ENCODE measurements around the gene COL23A1.

DNA sequence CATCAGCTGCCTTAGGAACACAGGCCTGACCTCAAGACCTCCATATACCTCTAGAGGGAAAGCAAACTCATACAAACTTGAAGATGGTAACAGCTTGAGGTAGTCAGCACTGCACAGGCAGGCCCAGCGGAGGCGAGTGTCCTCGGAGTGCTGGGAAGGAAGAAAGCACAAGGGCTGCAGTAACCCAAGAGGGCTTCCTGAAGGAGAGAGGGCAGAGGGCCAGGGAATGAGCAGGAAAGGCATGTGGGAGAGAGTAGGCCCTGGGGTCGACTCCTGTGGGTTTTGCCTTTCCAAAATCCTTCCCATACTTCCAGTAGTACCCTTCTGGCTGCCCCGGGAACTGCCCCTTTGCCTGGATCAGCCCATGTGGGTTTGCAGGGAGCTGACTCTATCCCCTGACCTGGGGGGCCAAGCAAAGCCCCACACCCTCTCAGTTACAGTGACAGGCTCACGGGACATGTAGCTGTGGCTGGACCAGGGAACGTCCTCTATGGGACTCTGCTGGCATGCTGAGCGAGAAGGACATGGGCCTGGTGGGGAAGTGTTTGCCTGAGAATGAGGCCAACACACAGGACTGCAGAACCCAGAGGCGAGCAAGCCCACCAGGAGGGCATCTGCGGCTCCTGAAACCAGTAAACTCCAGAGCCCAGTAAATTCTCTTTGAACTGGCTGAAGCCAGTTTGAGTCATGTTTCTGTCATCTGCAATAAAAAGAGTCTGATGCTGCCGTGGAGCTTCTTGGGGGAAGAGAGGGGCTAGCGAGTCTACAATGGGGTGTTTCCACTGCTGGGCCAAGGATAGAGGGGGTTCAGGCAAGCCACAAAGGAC lies 64.1 kb downstream of the COL23A1 start:
- TF ChIP-seq, protein P1, sequence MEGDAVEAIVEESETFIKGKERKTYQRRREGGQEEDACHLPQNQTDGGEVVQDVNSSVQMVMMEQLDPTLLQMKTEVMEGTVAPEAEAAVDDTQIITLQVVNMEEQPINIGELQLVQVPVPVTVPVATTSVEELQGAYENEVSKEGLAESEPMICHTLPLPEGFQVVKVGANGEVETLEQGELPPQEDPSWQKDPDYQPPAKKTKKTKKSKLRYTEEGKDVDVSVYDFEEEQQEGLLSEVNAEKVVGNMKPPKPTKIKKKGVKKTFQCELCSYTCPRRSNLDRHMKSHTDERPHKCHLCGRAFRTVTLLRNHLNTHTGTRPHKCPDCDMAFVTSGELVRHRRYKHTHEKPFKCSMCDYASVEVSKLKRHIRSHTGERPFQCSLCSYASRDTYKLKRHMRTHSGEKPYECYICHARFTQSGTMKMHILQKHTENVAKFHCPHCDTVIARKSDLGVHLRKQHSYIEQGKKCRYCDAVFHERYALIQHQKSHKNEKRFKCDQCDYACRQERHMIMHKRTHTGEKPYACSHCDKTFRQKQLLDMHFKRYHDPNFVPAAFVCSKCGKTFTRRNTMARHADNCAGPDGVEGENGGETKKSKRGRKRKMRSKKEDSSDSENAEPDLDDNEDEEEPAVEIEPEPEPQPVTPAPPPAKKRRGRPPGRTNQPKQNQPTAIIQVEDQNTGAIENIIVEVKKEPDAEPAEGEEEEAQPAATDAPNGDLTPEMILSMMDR (IDR thresholded peaks at IDR 0.05): no peak
- TF ChIP-seq EZH2 (IDR thresholded peaks at IDR 0.05; ENCODE audit: borderline replicate concordance, insufficient read depth, low read depth, low read length, poor library complexity, severe bottlenecking): no peak

All from B cell (primary cell).